Bronchial epithelial cell (primary cell): ENCODE measurements around the gene C1orf50. TPM values are rescaled to one million over a fixed set of nuclear protein-coding genes. Genes with fewer than 3 reads are reported as not detected.
A peak's percentile ranks its signal among the peaks of the same experiment; 100 is the strongest.
"Not testable (repeated sequence)": the region's sequence is repeated elsewhere in the genome, so short reads cannot be mapped to it uniquely, and the experiment has no call there.

Experiments
- DNase-seq: peaks from one replicate; pipeline ENCODE4 v3.0.0-alpha.2; 2010; ENCODE audit warnings: low read depth
- FAIRE-seq: peaks from 2 replicates; lab custom pipeline; 2011; peaks lifted over from hg19 to GRCh38; lab: Jason Lieb, UNC
- H3K27me3 ChIP-seq: 2 replicates; pipeline ENCODE4 v1.5.1; 2011; ENCODE audit warnings: low read length; ENCODE audit not compliant: control insufficient read depth, insufficient read depth
- H3K36me3 ChIP-seq: 2 replicates; pipeline ENCODE4 v1.5.1; 2011; ENCODE audit warnings: low read length; ENCODE audit not compliant: control insufficient read depth, insufficient read depth
- H3K4me3 ChIP-seq: 2 replicates; pipeline ENCODE4 v1.5.1; 2011; ENCODE audit warnings: mild to moderate bottlenecking, low read depth, low read length, control low read depth
- total RNA-seq: library from RNA; depleted of rRNA; stranded (reverse); fragments of >200 nt; gene quantifications from 2 replicates; pipeline ENCODE4 v1.2.1, GENCODE V29; 2014
- TF ChIP-seq, protein P1 (sequence below): IDR thresholded peaks from 2 replicates; pipeline ENCODE4 v1.5.1; 2011; ENCODE audit warnings: mild to moderate bottlenecking, moderate library complexity, low read length, control low read depth, inconsistent platforms; ENCODE audit not compliant: insufficient read depth, severe bottlenecking

The C1orf50 gene
- total RNA-seq: 3.8 and 9.0 TPM in 2 replicates

DNA sequence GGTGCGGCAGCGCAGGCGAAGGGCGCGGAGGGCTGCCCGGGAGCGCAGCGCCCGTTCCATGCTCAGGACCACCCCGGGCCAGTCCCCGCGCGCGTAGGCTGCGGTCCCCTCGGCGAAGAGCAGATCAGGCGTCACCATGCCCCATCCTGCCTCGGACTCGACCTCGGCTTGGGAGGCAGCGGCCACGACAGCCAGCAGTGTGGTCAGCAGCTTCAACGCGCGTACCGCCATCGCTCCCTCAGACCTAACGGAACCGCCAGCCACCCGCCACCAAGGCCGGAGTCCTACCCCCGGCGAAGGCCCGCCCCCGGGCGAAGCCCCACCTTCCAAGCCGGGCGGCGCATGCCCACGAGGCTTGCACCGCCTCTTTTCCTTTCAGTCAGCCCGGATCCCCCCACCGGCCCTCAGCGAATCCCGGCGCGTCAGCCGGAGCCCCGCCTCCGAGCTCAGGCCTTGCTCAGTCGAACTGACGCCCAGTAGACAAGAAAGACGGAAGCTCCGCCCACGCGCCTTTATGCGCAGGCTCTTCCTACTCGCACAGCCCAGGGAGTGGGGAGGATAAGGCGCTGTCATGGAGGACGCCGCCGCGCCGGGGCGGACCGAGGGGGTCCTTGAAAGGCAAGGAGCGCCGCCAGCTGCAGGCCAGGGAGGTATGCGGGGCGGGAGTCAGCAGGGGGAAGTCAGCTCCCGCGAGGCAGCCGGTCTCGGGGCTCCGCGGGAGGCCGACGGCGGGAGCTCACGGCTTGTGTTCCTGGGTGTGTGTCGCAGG lies at the start of gene C1orf50, which contains the start of gene P3H1:
Gene C1orf50 (plus strand): TSS at position 509 of the 769 bp plus-strand sequence. CDS start 63 bp downstream, at position 572.
Gene P3H1 (minus strand): TSS at position 288 of the 769 bp plus-strand sequence. CDS start 57 bp downstream, at position 231.
- FAIRE-seq: no peak
- Histone ChIP-seq H3K36me3 (no peaks in the 10 kb centered on the region), H3K4me3 (peak within 1 kb of the TSS; percentile 89), H3K27me3 (no peaks in the 10 kb centered on the region)
- TF ChIP-seq, protein P1, sequence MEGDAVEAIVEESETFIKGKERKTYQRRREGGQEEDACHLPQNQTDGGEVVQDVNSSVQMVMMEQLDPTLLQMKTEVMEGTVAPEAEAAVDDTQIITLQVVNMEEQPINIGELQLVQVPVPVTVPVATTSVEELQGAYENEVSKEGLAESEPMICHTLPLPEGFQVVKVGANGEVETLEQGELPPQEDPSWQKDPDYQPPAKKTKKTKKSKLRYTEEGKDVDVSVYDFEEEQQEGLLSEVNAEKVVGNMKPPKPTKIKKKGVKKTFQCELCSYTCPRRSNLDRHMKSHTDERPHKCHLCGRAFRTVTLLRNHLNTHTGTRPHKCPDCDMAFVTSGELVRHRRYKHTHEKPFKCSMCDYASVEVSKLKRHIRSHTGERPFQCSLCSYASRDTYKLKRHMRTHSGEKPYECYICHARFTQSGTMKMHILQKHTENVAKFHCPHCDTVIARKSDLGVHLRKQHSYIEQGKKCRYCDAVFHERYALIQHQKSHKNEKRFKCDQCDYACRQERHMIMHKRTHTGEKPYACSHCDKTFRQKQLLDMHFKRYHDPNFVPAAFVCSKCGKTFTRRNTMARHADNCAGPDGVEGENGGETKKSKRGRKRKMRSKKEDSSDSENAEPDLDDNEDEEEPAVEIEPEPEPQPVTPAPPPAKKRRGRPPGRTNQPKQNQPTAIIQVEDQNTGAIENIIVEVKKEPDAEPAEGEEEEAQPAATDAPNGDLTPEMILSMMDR: no peak
- peak; percentile 98 for DNase-seq

DNA sequence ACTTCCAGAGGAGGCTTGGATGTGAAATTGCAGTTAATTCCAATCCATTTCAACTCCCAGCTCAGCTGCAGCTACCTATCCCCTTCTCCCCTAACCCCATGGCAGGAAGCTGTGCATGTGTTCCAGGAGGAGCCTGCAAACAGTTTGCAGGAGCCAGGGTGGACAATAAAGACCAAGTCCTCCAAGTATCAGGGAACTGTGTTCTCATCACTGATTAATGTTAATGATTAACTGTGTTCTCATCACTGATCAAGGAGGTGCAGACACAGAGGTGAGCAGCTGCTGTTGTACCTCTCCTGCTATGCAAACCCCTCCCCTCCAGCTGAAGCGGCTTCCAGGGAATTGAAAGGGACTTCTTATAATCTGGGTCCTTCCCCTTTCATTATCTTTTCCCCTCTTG lies 46.2 kb upstream of the C1orf50 start:
- no peak overlapping the region for H3K4me3 ChIP-seq
- no peaks in the 10 kb centered on the region for H3K27me3 ChIP-seq
- no peak for FAIRE-seq
- no peak for DNase-seq
- TF ChIP-seq, protein P1: no peak
- no peaks in the 10 kb centered on the region for H3K36me3 ChIP-seq

DNA sequence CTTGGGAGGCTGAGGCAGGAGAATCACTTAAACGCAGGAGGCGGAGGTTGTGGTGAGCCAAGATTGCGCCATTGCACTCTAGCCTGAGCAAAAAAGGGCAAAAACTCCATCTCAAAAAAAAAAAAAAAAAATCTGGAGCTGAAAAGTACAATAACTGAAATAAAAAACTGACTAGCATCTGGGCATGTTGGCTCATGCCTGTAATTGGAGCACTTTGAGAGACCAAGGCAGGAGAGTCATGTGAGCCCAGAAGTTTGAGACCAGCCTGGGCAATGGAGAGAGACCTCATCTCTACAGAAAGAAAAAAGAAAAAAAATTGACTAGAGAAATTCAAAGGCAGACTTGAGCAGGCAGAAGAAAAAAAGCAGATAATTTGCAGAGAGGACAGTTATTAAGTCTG lies 45.1 kb upstream of the C1orf50 start:
- Histone ChIP-seq H3K36me3 (no peaks in the 10 kb centered on the region), H3K27me3 (no peaks in the 10 kb centered on the region), H3K4me3 (no peak overlapping the region)
- TF ChIP-seq, protein P1: no peak
- DNase-seq: peak; percentile 49
- no peak for FAIRE-seq

DNA sequence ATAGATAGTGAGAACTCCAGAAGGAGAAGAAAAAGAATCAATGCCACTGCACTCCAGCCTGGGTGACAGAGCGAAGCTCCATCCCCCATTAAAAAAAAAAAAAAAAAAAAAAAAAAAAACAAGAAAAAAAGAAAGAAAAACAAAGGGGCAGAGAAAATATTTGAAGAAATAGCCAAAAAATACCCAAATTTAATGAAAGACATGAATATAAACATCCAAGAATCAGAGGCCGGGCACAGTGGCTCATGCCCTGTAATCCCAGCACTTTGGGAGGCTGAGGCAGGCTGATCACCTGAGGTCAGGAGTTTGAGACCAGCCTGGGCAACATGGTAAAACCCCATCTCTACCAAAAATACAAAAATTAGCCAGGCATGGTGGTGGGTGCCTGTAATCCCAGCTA lies 44.6 kb upstream of the C1orf50 start:
- not testable (repeated sequence) for H3K4me3 ChIP-seq, H3K27me3 ChIP-seq, FAIRE-seq, H3K36me3 ChIP-seq, DNase-seq

DNA sequence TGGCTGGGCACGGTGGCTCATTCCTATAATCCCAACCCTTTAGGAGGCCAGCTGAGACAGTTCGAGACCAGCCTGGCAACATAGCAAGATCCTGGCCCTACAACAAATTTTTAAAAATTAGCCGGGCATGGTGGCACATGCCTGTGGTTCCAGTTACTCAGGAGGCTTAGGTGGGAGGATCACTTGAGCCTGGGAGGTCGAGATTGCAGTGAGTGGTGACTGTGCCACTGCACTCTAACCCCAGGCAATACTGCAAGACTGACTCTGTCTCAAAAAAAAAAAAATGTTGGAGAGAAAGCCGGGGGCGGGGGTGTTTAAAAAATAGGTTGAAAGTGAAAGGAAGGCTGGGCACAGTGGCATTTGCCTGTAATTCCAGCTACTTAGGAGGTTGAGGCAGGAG lies 43.5 kb upstream of the C1orf50 start:
- no peaks in the 10 kb centered on the region for H3K36me3 ChIP-seq
- H3K4me3 ChIP-seq: no peak overlapping the region
- TF ChIP-seq, protein P1: no peak
- no peaks in the 10 kb centered on the region for H3K27me3 ChIP-seq
- DNase-seq: peak; percentile 49
- no peak for FAIRE-seq

DNA sequence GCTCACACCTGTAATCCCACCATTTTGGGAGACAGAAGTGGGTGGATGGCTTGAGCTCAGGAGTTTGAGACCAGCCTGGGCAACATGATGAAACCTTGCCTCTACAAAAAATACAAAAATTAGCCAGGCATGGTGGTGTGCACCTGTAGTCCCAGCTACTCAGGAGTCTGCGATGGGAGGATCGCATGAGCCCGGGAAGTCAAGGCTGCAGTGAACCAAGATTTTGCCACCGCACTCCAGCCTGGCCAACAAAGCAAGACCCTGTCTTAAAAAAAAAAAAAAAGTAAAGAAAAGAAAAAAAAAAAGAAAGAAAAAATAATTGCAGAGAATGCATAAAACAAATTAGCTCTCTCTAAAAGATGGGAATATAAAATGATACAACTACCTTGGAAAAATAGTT lies 41.2 kb upstream of the C1orf50 start:
- not testable (repeated sequence) for H3K27me3 ChIP-seq, H3K36me3 ChIP-seq, FAIRE-seq, H3K4me3 ChIP-seq, DNase-seq
